HG03558 (cell line): ENCODE results near the gene REEP2.
"Not testable (repeated sequence)": the region's sequence is repeated elsewhere in the genome, so short reads cannot be mapped to it uniquely, and the experiment has no call there.

Experiments
- ATAC-seq: cut with Tn5 transposase; IDR thresholded peaks from one replicate; pipeline ENCODE4 v1.9.1; 2021; ENCODE audit warnings: moderate number of reproducible peaks; ENCODE audit not compliant: unreplicated experiment; ENCODE audit errors: extremely low read depth

The REEP2 gene

DNA sequence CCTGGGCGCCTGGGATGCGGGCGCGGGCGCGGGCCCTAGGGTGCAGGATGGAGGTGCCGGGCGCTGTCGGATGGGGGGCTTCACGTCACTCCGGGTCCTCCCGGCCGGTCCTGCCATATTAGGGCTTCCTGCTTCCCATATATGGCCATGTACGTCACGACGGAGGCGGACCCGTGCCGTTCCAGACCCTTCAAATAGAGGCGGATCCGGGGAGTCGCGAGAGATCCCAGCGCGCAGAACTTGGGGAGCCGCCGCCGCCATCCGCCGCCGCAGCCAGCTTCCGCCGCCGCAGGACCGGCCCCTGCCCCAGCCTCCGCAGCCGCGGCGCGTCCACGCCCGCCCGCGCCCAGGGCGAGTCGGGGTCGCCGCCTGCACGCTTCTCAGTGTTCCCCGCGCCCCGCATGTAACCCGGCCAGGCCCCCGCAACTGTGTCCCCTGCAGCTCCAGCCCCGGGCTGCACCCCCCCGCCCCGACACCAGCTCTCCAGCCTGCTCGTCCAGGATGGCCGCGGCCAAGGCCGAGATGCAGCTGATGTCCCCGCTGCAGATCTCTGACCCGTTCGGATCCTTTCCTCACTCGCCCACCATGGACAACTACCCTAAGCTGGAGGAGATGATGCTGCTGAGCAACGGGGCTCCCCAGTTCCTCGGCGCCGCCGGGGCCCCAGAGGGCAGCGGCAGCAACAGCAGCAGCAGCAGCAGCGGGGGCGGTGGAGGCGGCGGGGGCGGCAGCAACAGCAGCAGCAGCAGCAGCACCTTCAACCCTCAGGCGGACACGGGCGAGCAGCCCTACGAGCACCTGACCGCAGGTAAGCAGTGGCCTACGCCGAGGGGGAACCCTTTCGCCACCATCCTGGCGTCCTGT lies 26.6 kb downstream of the REEP2 start, which contains the start of gene EGR1:
Gene EGR1 (plus strand): TSS at position 219 of the 864 bp plus-strand sequence. CDS start 283 bp downstream, at position 502.
- ATAC-seq, result peak; percentile 28

DNA sequence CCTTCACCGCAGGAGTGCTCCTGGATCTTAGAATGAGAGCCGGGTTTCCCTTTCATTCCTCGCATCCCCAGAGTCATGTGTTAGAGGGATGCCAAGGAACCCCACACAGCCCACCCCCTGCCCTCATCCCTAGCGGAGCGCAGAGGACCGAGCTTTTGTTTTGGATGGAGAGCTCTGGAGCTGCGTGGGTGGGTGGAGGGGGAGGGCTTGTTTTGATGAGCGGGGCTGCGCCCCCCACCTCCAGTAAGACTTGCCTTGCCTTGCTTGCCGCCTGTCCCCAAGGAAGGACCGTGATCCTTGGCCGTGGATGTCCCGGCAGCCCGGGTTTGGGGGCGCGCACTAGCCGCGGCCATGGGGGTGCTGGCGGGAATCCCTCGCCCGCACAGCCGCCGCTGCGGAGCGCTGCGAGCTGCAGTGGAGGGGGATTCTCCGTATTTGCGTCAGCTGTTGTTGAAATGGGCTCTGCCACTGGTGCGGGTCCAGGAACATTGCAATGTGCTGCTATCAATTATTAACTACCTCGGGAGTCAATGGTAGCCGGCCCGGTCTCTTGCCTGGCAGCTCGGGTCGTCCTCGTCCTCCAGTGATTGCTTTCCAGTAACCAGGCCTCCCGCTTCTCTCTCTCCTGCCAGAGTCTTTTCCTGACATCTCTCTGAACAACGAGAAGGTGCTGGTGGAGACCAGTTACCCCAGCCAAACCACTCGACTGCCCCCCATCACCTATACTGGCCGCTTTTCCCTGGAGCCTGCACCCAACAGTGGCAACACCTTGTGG lies 27.5 kb downstream of the REEP2 start:
- no peak for ATAC-seq

DNA sequence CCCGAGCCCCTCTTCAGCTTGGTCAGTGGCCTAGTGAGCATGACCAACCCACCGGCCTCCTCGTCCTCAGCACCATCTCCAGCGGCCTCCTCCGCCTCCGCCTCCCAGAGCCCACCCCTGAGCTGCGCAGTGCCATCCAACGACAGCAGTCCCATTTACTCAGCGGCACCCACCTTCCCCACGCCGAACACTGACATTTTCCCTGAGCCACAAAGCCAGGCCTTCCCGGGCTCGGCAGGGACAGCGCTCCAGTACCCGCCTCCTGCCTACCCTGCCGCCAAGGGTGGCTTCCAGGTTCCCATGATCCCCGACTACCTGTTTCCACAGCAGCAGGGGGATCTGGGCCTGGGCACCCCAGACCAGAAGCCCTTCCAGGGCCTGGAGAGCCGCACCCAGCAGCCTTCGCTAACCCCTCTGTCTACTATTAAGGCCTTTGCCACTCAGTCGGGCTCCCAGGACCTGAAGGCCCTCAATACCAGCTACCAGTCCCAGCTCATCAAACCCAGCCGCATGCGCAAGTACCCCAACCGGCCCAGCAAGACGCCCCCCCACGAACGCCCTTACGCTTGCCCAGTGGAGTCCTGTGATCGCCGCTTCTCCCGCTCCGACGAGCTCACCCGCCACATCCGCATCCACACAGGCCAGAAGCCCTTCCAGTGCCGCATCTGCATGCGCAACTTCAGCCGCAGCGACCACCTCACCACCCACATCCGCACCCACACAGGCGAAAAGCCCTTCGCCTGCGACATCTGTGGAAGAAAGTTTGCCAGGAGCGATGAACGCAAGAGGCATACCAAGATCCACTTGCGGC lies 28.2 kb downstream of the REEP2 start:
- ATAC-seq, result no peak

DNA sequence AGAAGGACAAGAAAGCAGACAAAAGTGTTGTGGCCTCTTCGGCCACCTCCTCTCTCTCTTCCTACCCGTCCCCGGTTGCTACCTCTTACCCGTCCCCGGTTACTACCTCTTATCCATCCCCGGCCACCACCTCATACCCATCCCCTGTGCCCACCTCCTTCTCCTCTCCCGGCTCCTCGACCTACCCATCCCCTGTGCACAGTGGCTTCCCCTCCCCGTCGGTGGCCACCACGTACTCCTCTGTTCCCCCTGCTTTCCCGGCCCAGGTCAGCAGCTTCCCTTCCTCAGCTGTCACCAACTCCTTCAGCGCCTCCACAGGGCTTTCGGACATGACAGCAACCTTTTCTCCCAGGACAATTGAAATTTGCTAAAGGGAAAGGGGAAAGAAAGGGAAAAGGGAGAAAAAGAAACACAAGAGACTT lies 28.9 kb downstream of the REEP2 start:
- no peak for ATAC-seq

DNA sequence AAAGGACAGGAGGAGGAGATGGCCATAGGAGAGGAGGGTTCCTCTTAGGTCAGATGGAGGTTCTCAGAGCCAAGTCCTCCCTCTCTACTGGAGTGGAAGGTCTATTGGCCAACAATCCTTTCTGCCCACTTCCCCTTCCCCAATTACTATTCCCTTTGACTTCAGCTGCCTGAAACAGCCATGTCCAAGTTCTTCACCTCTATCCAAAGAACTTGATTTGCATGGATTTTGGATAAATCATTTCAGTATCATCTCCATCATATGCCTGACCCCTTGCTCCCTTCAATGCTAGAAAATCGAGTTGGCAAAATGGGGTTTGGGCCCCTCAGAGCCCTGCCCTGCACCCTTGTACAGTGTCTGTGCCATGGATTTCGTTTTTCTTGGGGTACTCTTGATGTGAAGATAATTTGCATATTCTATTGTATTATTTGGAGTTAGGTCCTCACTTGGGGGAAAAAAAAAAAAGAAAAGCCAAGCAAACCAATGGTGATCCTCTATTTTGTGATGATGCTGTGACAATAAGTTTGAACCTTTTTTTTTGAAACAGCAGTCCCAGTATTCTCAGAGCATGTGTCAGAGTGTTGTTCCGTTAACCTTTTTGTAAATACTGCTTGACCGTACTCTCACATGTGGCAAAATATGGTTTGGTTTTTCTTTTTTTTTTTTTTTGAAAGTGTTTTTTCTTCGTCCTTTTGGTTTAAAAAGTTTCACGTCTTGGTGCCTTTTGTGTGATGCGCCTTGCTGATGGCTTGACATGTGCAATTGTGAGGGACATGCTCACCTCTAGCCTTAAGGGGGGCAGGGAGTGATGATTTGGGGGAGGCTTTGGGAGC lies 29.5 kb downstream of the REEP2 start:
- ATAC-seq, result no peak

DNA sequence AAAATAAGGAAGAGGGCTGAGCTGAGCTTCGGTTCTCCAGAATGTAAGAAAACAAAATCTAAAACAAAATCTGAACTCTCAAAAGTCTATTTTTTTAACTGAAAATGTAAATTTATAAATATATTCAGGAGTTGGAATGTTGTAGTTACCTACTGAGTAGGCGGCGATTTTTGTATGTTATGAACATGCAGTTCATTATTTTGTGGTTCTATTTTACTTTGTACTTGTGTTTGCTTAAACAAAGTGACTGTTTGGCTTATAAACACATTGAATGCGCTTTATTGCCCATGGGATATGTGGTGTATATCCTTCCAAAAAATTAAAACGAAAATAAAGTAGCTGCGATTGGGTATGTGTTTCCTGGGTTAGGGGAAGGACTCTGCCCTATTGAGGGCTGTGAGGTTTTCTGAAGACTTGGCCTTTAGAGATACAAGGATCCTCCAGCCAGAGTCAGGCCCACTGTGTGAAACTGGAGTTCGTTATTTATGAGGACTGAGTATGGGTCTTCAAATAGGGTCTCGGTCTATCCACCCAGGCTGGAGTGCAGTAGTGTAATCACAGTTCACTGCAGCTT lies 30.2 kb downstream of the REEP2 start:
- ATAC-seq, result no peak

DNA sequence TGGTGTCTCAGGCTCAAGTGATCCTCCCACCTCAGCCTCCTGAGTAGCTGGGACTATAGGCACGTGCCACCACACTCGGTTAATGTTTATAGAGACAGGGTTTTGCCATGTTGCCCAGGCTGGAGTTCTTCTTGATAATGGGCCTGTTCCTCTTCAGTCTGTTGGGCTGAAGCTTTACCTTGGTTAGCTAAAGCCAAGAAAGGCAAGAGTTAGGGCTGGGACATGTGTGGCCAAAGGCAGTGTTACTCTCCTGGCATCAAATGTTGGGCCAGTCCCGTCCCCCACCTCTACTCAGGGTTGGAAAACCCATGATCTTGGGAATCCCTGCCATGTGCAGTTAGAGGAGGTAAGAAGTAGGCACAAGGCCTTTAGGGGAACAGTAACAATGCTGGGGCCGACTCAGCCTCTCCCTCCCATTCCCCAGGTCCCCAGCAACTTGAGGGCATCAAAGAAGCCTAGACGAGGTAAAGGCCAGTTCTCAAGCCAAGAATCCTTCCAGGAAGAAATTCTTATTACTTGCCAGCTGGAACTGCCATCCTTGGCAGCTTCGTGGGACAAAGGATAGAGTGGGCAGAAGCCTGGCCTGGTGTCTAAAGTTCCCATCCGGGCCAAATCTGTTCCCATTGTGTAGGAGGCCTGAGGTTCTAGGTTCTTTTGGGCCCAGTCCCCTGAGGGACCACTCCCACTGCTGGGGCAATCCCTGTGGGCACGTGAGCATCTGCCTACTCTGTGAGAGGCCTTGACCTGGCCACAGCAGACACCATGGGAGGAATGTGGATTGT lies 30.9 kb downstream of the REEP2 start:
- no peak for ATAC-seq

DNA sequence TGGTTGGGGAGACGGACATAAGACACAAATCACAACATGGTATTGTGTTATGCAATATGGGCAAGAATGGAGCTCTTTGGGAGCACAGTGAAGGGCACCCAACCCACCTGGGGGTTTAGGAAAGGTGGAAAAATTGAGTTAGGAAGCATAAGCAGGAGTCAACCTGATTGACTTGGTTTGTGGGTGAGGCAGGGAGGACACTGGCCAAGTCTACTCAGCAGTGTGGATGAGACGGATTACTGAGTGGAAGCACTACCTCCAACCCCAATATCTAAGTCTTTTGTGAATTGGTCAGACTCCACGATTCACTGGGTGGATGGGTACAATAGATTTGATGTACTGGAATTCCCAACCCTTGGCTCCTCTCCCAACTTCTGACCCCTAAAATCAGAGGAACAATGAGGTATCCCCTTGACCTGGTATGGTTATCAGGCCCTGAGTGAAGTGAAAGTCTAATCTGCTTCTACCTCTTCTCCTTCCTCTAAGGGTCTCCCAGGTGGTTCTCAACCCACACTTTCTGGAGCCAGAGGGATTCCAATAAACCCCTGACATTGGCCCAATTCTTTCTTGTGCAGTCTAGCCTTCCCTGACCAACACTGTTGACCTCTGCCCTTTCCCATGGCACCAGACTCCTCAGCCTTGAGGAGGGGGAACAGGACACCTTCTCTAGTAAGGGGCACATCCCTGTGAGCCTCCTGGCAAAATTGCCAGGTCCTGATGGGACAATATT lies 31.6 kb downstream of the REEP2 start:
- ATAC-seq, result no peak

DNA sequence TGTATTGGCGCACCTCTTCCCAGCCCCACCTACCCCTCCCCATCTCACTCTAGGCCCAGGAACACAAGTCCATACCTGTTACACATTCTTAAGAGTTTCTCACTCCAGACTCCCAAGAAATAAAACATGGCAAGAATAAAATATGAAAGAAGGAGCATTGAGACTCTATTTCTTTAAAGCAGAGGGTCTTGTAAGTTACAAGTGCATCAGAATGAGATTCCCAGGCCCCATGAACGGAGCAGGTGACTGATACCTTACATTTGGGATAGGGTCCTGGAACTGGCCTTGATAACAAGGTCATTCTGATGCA lies 32.1 kb downstream of the REEP2 start:
- ATAC-seq, result no peak

DNA sequence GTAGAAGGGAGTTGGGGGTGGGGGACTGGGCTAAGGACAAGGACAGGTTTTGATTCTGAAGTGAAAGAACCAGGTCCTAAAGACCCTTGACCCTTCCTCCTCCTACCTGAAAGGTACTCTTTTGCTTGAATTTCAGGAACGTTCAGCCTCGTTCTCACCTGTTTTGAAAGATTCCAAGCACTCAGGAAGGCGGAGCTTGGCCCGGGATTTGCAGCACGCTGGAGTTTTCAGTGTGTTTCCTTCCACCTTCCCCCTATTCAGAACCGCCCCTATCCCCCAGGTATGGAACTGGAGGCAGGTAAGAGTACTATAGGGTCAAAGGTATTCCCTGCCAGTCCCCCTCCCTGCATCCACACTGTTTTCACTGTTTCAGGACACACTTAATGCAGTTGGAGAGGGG lies 33.5 kb downstream of the REEP2 start:
- ATAC-seq, result no peak

DNA sequence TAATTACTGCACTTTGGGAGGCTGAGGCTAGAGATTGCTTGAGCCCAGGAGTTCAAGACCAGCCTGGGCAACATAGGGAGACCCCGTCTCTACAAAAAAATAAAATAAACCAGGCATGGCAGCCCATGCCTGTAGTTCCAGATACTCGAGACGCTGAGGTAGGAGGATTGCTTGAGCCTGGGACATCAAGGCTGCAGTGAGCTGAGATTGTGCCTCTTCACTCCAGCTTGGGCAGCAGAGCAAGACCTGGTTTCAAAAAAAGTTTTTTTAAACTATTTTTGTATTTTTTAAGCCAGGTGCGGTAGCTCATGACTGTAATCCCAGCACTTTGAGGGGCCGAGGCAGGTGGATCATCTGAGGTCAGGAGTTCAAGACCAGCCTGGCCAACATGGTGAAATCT lies 34.3 kb downstream of the REEP2 start:
- ATAC-seq, result not testable (repeated sequence)

DNA sequence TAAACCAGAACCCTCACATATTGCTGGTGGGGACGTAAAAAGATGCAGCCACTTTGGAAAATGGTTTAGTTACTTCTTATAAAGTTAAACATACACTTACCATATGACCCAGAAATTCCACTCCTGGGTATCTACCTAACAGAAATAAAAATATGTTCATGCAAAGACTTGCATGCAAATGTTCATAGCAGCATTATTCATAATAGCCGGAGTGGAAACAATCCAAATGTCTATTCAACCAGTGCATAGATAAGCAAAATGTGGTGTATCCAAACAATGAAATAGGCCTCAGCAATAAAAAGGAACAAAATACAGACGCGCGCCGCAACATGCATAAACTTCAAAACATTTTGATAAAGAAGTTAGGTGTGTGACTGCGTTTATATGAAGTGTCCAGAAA lies 38.1 kb downstream of the REEP2 start:
- ATAC-seq, result no peak

DNA sequence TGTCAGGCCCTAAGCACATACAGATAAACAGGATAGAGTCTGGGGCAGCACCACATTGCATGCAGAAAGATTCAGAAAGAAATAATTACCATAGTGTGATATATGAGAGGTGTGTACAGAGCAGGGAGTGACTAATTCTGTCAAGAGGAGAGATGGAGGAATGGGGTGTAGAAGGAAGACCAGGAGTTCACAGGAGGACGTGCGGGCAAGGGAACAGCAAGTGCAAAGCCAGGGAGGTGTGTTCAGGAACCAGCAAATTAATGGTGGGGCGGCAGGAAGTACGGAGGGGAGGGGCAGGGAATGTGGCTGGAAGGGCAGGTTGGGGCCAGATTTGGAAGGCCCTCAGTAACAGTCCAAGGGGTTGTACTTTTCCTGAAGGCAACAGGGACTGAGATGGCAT lies 43.8 kb downstream of the REEP2 start:
- no peak for ATAC-seq

DNA sequence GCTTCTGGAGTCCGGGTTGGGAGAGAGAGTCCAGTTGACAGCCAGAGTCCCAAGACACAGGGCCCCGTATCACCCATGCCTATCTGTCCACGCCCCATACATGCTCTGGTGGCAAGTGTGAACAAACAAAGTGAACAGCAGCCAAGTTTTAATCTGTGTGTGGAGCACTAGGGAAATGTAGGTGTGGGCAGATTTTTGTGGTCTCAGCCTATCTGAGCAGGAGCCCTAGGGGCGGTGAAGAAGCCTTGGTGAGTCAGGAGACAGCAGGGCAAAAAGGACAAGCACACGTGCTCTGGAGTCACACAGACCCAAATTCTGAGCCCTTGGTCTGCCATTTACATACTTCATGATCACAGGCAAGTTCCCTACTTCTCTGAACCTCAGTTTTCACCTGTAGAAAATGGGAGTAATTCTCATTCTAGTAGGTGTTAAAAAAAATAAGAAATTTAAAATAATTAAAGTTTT lies 49.7 kb downstream of the REEP2 start:
- ATAC-seq, result no peak

DNA sequence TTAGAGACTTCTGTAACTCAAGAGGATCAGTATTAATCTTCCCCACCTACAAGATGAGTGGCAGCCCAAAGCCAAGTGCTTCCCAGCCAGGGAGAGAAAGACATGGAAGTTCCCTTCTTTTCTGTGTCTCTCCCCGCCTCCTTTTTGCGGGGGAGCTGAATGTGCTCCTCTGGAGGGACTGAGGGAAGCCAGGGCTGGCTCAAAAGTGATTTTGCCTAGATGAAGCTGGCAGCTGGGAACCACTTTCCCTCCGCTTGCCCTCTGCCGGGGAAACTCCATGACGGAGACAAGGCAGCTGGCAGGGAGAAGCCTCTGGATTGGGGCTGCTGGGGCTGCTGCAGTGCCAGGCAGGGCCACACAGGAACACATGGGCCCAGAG lies 50.8 kb downstream of the REEP2 start:
- no peak for ATAC-seq

DNA sequence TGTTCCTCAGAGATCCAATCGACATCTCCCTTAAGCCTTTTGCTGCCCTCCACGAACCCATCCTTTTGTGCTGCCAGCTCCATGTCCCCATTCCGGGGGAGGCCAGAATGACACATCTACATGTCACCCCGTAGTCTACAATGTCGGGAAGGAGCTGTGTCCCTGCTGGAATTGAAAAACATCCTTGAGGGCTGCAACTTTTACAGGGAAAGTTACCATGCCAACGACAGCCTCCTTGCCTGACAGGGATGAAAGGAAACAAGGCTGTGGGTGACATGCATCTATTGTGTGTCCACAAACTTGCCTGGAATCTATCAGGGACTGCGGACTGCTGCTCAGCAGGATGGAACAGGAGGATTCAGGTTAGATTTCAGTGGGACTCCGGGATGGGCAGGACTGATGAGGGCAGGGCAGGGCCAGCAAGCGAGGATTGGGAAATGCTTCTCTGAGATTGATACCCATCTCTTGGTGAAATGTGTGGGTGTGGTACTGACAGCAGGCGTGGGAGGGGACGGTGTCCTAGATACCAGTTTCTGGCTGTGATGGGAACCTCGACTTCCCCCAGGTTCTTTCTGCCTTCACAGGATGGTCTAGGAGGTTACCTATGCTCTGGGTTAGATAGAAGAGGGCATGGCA lies 51.9 kb downstream of the REEP2 start:
- no peak for ATAC-seq

DNA sequence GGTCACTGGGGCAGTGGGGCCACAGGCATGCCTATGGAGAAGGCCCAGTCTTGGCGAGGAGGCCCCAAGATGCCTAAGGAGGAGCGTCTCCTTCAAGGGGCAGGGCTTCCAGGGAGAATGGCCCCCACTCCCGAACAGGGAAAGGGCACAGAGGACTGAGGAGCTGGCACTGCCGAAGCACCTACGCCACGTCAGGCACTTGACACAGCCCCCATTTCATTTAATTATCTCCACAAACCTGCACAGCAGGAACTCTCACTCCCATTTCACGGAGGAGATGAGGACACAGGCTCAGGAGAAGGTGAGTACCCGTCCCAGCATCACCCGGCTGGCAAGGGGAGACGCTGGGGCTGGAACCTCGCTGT lies 52.4 kb downstream of the REEP2 start:
- no peak for ATAC-seq
